ENCODE results near the gene ZMYM4. TPM values are rescaled to one million over a fixed set of nuclear protein-coding genes. Genes with fewer than 3 reads are reported as not detected.

The ZMYM4 gene
- total and polyA plus RNA-seq, 4 donors = 9.0 to 63.8 (median 21.7) TPM

DNA sequence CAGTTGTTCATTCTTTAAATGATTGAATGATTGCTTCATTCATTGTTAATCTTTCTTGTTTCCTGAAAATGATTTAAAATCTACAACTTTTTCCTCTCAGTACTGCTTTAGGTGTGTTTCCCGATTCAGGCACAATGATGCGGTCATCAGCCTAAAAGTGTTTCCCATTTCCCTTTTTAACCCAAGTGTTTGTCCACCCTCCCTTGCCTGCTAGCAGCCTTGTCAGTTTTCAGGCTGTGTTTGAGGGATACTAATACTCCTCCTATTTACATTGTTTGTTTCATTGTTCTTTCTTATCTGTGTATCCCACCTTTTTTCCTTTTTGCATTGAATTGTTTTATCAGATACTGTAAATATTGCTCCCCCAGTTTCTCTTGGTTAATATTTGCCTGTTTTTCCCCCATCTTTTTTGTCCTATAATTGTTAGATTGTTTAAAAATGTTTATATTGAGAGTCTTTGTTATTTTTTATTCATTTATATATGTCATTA, 157.6 kb downstream of the ZMYM4 start:
- Histone ChIP-seq H3K36me3 (ENCODE audit: control insufficient read depth in 4 of 4, insufficient read depth in 4 of 4, low read length in 4 of 4) (peaks cover 0 to 11% (median 2%) of the 10 kb centered on the region in 4 donors), H3K4me1 (ENCODE audit: control insufficient read depth in 5 of 5, insufficient read depth in 5 of 5, low read length in 5 of 5) (no peaks in the 10 kb centered on the region), H3K9ac (ENCODE audit: insufficient read depth in 1 of 2, low read length in 2 of 2) (no peak overlapping the region), H3K9me3 (ENCODE audit: control insufficient read depth in 4 of 4, insufficient read depth in 3 of 4, low read length in 3 of 4) (no peaks in the 10 kb centered on the region), H3K27me3 (ENCODE audit: control insufficient read depth in 3 of 3, insufficient read depth in 3 of 3, low read length in 2 of 3) (no peaks in the 10 kb centered on the region), H3K27ac (ENCODE audit: low read depth in 1 of 2, low read length in 1 of 2) (no peak overlapping the region), H3K4me3 (no peak overlapping the region)
- DNase-seq = no peak
- TF ChIP-seq CTCF (IDR thresholded peaks at IDR 0.05; ENCODE audit: control extremely low read depth, extremely low read depth) = no peak
- no peak for ATAC-seq (ENCODE audit: insufficient read depth, low FRiP score)
- WGBS, 2 donors = 22 to 47% methylated on average over 2 of the region's 2 CpGs

- Histone ChIP-seq H3K27ac (ENCODE audit: low read depth in 1 of 2, low read length in 1 of 2) (no peak overlapping the region), H3K4me1 (ENCODE audit: control insufficient read depth in 5 of 5, insufficient read depth in 5 of 5, low read length in 5 of 5) (no peaks in the 10 kb centered on the region), H3K9me3 (ENCODE audit: control insufficient read depth in 4 of 4, insufficient read depth in 3 of 4, low read length in 3 of 4) (no peaks in the 10 kb centered on the region), H3K4me3 (no peak overlapping the region), H3K27me3 (ENCODE audit: control insufficient read depth in 3 of 3, insufficient read depth in 3 of 3, low read length in 2 of 3) (no peaks in the 10 kb centered on the region), H3K9ac (ENCODE audit: insufficient read depth in 1 of 2, low read length in 2 of 2) (no peak overlapping the region), H3K36me3 (ENCODE audit: control insufficient read depth in 4 of 4, insufficient read depth in 4 of 4, low read length in 4 of 4) (peaks cover 0 to 12% (median 5%) of the 10 kb centered on the region in 4 donors)
- TF ChIP-seq CTCF (IDR thresholded peaks at IDR 0.05; ENCODE audit: control extremely low read depth, extremely low read depth) = no peak
- DNase-seq (no peak), ATAC-seq (ENCODE audit: insufficient read depth, low FRiP score) (no peak)
- WGBS, 2 donors = 94 to 97% methylated on average over 7 of the region's 7 CpGs
Measured at GRCh38 chr1:35428360-35428759, 159.9 kb downstream of the ZMYM4 start.

DNA sequence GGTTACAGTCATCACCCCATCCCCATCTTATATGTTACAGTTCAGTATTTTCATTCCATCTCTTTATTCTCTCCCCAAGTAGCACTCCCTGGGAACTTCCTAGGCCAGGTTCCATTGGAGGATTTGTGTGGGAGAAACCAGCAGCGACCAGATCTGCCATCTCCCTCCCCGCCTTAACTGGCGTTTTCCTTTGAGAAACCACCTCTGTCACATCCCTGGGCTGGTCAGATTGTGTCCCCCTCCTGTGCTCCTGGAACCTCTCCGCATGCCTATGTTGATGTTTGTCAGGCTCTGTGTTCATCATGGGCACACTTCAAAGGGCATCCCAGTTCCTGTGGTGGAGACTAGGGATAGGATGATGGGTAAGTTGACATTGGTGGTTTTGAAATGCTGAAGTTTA, 162.3 kb downstream of the ZMYM4 start:
- Histone ChIP-seq H3K36me3 (ENCODE audit: control insufficient read depth in 4 of 4, insufficient read depth in 4 of 4, low read length in 4 of 4) (peaks cover 4 to 29% (median 12%) of the 10 kb centered on the region in 4 donors), H3K27me3 (ENCODE audit: control insufficient read depth in 3 of 3, insufficient read depth in 3 of 3, low read length in 2 of 3) (no peaks in the 10 kb centered on the region), H3K4me1 (ENCODE audit: control insufficient read depth in 5 of 5, insufficient read depth in 5 of 5, low read length in 5 of 5) (no peaks in the 10 kb centered on the region), H3K9ac (ENCODE audit: insufficient read depth in 1 of 2, low read length in 2 of 2) (no peak overlapping the region), H3K27ac (ENCODE audit: low read depth in 1 of 2, low read length in 1 of 2) (no peak overlapping the region), H3K9me3 (ENCODE audit: control insufficient read depth in 4 of 4, insufficient read depth in 3 of 4, low read length in 3 of 4) (no peaks in the 10 kb centered on the region), H3K4me3 (no peak overlapping the region)
- 94 to 97% methylated on average over 4 of the region's 4 CpGs for WGBS, 2 donors
- DNase-seq (no peak), ATAC-seq (ENCODE audit: insufficient read depth, low FRiP score) (no peak)
- TF ChIP-seq CTCF (IDR thresholded peaks at IDR 0.05; ENCODE audit: control extremely low read depth, extremely low read depth) = no peak

GRCh38 chr1:35431173-35431599, 162.7 kb downstream of the ZMYM4 start:
- Histone ChIP-seq H3K27me3 (ENCODE audit: control insufficient read depth in 3 of 3, insufficient read depth in 3 of 3, low read length in 2 of 3) (no peaks in the 10 kb centered on the region), H3K9me3 (ENCODE audit: control insufficient read depth in 4 of 4, insufficient read depth in 3 of 4, low read length in 3 of 4) (no peaks in the 10 kb centered on the region), H3K36me3 (ENCODE audit: control insufficient read depth in 4 of 4, insufficient read depth in 4 of 4, low read length in 4 of 4) (peaks cover 4 to 33% (median 15%) of the 10 kb centered on the region in 4 donors), H3K9ac (ENCODE audit: insufficient read depth in 1 of 2, low read length in 2 of 2) (no peak overlapping the region), H3K4me3 (no peak overlapping the region), H3K4me1 (ENCODE audit: control insufficient read depth in 5 of 5, insufficient read depth in 5 of 5, low read length in 5 of 5) (no peaks in the 10 kb centered on the region), H3K27ac (ENCODE audit: low read depth in 1 of 2, low read length in 1 of 2) (no peak overlapping the region)
- no peak for DNase-seq
- no peak for TF ChIP-seq CTCF (IDR thresholded peaks at IDR 0.05; ENCODE audit: control extremely low read depth, extremely low read depth)
- WGBS, 2 donors = 56 to 77% methylated on average over 7 of the region's 7 CpGs
- ATAC-seq (ENCODE audit: insufficient read depth, low FRiP score) = no peak
